GM13977 (cell line): ENCODE results near the gene APBA1.

Experiments used
- DNase-seq: peaks from one replicate; pipeline ENCODE4 v3.0.0; 2012; ENCODE audit warnings: low spot score
- in situ Hi-C: fragments of 300-500 bp; cut with MboI; formaldehyde crosslinking; loops from one replicate; pipeline ENCODE4 v1.12.0; 2022; ENCODE audit warnings: low sequenced_read_pairs, low pct_unique_long_range_greater_than_20kb, mixed read lengths, inconsistent platforms; ENCODE audit not compliant: unreplicated experiment
- TF ChIP-seq, protein P1 (sequence below): IDR thresholded peaks from 2 replicates; pipeline ENCODE4 v1.5.1; 2012; ENCODE audit warnings: mild to moderate bottlenecking, control low read depth; ENCODE audit not compliant: insufficient read depth; ENCODE audit errors: extremely low read depth, missing control alignments

Gene APBA1

DNA sequence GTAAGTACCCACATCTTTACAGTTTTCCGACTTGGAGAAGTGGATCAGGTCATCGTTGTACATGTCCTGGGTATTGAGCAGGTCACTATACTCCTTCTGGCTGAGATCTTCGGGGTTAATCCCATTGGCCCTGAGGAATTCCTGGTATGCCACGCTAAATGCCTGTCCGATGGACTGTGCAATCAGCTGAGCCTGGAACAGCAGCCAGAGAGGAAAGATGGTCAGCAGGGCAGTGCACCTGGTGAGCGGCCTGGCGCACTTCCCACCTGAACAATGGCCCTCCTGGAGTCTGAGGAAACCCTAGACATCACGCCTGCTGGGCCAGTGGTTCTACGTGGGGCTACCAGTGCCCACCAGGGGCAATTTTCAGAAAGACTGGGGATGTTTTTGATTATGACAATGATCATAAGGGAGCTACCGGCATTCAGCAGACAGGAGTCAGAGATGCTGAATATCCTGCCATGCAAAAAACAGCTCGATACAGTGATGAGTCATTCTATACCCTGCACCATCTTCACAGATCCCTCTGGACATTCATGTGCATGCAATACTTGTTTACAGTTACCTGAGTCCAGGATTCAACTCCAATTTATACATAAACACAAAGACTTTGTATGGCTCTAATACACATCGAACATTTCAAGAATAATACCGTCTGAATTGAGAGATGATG lies 219.9 kb downstream of the APBA1 start:
- TF ChIP-seq, protein P1, sequence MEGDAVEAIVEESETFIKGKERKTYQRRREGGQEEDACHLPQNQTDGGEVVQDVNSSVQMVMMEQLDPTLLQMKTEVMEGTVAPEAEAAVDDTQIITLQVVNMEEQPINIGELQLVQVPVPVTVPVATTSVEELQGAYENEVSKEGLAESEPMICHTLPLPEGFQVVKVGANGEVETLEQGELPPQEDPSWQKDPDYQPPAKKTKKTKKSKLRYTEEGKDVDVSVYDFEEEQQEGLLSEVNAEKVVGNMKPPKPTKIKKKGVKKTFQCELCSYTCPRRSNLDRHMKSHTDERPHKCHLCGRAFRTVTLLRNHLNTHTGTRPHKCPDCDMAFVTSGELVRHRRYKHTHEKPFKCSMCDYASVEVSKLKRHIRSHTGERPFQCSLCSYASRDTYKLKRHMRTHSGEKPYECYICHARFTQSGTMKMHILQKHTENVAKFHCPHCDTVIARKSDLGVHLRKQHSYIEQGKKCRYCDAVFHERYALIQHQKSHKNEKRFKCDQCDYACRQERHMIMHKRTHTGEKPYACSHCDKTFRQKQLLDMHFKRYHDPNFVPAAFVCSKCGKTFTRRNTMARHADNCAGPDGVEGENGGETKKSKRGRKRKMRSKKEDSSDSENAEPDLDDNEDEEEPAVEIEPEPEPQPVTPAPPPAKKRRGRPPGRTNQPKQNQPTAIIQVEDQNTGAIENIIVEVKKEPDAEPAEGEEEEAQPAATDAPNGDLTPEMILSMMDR = no peak
- no peak for DNase-seq

DNA sequence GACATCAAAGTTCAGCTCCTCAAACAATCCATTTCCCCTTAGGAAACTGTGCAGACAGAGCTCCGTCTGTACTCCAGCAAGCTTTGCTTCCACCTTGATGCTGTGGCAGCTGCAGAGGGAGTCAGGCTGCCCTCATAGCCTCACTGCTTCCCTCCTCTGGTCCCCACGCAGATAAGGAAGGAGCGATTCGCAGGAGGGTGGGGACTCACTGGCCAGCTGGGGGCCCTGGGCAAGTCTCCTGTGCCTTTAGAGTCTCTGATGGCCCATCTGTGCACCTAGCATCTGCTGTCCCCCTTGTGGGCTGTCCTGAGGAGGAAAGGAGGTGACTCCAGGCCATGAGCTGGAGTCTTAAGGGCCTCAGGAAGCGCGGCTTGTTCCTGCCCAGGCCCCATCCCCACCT lies 225.7 kb downstream of the APBA1 start:
- DNase-seq = no peak
- TF ChIP-seq, protein P1 = no peak
- in situ Hi-C loops = no loop called here

More for the DNA sequence above, 219.9 kb downstream of the APBA1 start:
- in situ Hi-C loops = no loop called here

DNA sequence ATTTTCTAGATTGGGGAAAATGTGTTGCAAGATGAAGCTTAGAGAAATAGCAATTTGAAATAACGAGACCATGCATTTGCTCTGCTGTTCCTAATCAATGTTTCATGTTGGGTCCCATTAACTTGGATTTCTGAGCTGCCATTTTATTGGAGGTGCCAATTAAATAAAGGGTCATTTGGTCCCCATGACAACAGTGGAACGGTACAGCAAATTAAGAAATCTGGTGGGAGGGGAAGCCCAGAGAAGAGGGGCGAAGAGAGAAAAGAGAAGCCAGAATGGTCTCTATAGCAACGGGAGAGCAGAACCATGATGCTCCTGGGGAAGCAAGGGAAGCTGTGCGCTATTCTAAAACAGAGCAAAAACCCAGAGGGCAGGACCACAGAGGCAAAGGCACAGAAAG lies 226.9 kb downstream of the APBA1 start:
- in situ Hi-C loops = no loop called here
- no peak for DNase-seq
- TF ChIP-seq, protein P1 = no peak

DNA sequence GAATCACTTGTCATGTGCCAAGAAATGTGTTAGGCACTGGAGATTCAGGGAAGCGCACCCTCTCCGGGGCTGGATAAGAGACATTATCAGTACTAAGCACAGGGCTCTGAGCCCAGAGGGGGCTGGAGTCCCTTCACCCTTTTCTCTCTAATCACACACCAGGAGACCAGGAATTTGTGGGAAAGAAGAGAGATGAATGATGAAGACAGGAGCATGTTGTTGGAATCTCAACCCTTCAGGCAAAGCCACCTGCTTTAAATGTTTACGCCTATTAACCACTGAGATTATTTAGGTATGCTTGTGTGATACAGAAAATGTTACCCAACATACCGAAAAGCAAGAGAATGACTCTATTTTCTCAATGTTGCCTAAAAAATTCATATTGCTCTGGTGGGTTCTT lies 227.4 kb downstream of the APBA1 start:
- TF ChIP-seq, protein P1 = no peak
- in situ Hi-C loops = no loop called here
- no peak for DNase-seq

GRCh38 chr9:69444021-69444420 lies 228.2 kb downstream of the APBA1 start:
- DNase-seq = no peak
- in situ Hi-C loops = no loop called here
- TF ChIP-seq, protein P1 = no peak

- DNase-seq = no peak
- TF ChIP-seq, protein P1 = no peak
- in situ Hi-C loops = no loop called here
Observed at GRCh38 chr9:69443178-69443577, 229.0 kb downstream of the APBA1 start.
